ENCODE measurements around the gene PP2D1.

PP2D1 gene

DNA sequence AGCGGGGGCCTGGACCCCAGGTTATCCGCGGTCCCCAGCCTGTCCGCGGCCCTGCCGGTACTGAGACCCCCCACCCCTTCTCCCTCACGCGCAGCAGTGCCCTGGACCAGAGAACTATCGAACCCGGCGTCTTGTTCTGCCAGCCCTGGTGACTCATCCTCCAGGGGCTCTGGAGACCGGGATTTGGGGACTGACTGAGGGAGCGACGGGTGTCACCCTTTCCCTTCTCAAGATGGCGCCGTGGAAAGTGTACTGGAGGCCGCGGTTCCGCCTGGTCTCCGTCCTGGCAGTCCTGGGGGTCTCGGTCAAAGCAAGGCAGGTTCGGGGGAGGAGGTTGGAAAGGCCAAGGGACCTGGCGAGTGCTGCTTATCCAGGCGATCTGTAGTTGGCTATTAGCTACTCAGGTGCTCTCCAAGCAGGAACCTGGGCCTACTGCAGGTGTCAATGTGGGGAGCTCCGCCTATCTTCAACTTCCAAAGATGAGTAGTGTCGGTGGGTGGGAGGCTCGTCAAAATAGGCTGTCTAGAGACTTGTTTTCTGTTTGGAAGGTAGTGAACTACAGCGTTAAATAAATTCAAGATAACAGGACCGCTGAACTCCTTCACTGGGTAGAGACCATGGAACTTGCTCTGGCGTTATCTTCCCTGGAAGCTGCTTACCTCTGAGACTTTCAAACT, 64.4 kb downstream of the PP2D1 start:
- H3K4me3 ChIP-seq (ENCODE audit: low read length) = peak overlapping the region; percentile 94
- DNase-seq (ENCODE audit: low read depth) = no peak
- TF ChIP-seq, protein P1, sequence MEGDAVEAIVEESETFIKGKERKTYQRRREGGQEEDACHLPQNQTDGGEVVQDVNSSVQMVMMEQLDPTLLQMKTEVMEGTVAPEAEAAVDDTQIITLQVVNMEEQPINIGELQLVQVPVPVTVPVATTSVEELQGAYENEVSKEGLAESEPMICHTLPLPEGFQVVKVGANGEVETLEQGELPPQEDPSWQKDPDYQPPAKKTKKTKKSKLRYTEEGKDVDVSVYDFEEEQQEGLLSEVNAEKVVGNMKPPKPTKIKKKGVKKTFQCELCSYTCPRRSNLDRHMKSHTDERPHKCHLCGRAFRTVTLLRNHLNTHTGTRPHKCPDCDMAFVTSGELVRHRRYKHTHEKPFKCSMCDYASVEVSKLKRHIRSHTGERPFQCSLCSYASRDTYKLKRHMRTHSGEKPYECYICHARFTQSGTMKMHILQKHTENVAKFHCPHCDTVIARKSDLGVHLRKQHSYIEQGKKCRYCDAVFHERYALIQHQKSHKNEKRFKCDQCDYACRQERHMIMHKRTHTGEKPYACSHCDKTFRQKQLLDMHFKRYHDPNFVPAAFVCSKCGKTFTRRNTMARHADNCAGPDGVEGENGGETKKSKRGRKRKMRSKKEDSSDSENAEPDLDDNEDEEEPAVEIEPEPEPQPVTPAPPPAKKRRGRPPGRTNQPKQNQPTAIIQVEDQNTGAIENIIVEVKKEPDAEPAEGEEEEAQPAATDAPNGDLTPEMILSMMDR (conservative IDR thresholded peaks at IDR 0.05; ENCODE audit: low read depth, low read length) = no peak

DNA sequence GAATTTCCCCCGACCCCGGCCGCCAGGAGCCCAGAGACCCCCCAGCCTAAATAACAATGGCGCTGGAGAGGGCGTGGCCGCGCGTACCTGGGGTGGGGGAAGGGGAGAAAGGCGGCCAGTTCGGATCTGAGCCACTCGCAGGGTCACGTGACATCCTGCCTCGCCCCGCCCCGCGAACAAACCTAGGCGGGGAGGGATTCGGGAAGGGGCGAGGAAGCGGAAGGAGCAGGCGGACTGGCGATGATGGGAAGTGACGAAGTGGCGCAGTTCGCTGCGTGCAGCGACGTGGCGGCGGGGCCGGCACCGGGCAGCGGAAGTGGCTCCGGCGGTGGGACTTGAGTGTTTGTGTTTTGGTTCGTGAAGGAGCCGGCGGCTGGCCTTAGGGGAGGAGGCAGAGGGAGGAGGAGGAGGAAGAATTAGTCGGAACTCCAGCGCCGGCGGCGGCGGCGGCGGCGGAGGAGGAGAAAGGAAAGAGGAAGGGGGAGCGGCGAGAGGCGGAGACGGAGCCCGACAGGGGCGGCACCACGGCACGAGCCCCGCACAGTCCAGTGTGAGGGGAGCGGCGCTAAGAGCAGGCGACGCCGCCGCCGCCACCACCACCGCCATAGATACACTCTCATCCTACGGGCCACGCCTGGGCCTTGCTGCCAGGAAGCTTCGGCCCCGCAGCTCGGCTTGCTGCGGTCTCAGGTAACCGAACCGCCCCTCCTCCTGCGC, 65.1 kb downstream of the PP2D1 start, which contains the start of gene RAB5A:
Gene RAB5A, plus strand, starts transcription at position 266 of the 717 bp plus-strand sequence. CDS start 3,802 bp downstream, outside the sequence.
- DNase-seq (ENCODE audit: low read depth) = peak; percentile 93
- H3K4me3 ChIP-seq (ENCODE audit: low read length) = peak within 1 kb of the TSS; percentile 94
- TF ChIP-seq, protein P1 (conservative IDR thresholded peaks at IDR 0.05; ENCODE audit: low read depth, low read length) = no peak

DNA sequence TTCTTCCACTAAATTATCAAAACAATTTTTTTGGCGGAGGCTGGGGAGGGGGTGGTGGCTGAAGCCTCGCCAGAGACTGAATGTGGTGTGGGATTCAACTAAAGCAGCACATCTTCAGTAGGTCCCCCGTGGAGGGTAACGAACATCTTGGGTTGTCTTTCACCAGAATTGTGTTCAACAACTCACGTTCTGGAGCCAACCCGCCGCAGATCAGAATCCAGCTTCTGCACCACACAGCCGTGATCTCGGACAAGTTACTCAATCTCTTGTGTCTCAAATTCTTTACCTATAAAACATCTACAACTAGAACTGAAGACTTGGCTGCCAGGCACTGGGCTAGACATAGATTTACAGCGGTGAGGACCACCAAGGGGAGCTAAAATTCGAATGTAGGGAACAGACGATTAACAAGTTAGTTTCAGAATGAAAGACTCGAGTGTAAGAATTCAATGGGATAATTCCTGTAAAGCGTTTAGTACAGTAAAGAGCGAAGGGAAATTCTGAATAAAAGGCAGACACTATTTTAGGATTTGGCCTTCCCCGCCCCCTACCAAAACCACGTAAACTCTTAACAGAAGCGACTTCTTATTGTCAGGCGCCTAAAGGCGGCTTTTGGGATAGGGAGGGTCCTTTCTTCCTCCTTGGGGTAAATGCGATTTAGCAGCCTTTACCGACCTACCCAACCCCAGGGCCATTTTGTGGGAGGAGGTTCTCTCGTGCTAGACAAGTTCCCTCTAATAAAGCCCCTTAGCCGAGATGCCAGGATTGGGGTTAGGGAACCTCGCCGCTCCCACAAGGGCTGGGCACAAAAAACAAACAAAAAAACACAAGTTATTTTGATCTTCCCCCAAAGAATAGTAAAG, 65.9 kb downstream of the PP2D1 start:
- DNase-seq (ENCODE audit: low read depth) = no peak
- H3K4me3 ChIP-seq (ENCODE audit: low read length) = peak overlapping the region; percentile 94
- TF ChIP-seq, protein P1 (conservative IDR thresholded peaks at IDR 0.05; ENCODE audit: low read depth, low read length) = no peak

DNA sequence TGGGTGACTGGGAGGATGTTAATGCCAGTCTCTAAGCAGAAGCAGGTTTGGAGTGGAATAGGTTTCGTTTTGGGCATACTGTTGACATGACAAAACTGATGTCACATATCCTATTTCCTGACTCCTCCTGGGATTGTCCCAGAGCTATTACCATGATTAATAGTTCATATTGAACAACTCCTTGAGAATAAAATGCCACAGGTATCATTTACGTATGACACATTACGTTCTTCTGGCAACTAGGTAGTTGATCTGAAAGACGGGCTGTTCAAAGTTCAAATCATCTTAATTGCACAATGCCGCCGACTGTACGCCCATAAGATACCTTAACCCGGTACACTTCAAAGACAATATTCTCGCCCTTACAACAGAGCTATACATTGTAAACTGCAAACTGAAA, 66.5 kb downstream of the PP2D1 start:
- DNase-seq (ENCODE audit: low read depth) = no peak
- TF ChIP-seq, protein P1 (conservative IDR thresholded peaks at IDR 0.05; ENCODE audit: low read depth, low read length) = no peak
- no peak overlapping the region for H3K4me3 ChIP-seq (ENCODE audit: low read length)

DNA sequence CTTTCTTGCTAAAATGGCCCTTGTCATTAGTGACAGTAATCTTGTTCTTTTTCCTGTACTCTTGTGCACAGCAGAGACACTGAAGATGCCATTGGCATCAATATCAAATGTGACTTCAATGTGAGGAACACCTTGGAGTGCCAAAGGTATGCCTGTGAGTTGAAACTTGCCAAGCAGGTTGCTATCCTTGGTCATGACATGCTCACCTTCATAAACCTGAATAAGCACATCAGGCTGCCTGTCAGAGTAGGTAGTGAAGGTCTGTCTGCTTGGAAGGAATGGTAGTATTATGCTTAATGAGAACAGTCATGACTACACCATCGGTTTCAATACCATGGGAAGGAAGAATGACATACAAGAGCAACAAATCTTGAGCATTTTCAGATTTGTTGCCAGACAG, 71.4 kb downstream of the PP2D1 start:
- TF ChIP-seq, protein P1 (conservative IDR thresholded peaks at IDR 0.05; ENCODE audit: low read depth, low read length) = no peak
- no peak overlapping the region for H3K4me3 ChIP-seq (ENCODE audit: low read length)
- no peak for DNase-seq (ENCODE audit: low read depth)

DNA sequence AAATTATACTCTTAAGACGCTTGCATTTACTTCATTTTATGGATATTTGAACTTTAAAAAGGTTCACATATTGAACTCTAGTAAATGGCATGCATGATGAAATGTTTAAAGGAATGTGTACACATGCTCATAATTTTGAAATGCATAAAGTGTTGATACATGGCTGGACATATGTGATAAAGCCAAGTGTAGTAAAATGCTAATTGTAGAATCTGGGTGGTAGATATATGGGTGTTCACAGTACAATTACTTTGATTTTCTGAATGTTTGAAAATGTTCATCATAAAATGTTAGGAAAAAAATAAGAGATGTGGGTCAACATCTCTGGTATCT, 73.8 kb downstream of the PP2D1 start:
- TF ChIP-seq, protein P1 (conservative IDR thresholded peaks at IDR 0.05; ENCODE audit: low read depth, low read length) = no peak
- no peak for DNase-seq (ENCODE audit: low read depth)
- no peak overlapping the region for H3K4me3 ChIP-seq (ENCODE audit: low read length)
